RPMI7951 (cell line): ENCODE results near the gene THEMIS. TPM values are rescaled to one million over a fixed set of nuclear protein-coding genes. Genes with fewer than 3 reads are reported as not detected.
"Not testable (repeated sequence)": the region's sequence is repeated elsewhere in the genome, so short reads cannot be mapped to it uniquely, and the experiment has no call there.

ENCODE experiments used
- DNase-seq: peaks from one replicate; pipeline ENCODE4 v3.0.0-alpha.2; 2012; ENCODE audit warnings: low read depth
- total RNA-seq: library from RNA; depleted of rRNA; stranded (reverse); fragments of >200 nt; shearing (Covaris generic); gene quantifications from 2 replicates; pipeline ENCODE4 v1.2.3, GENCODE V29; 2014

THEMIS gene
- total RNA-seq, 1 experiment from 2014 or later = not detected

- no peak for DNase-seq
These were observed 13.4 kb upstream of the THEMIS start for GRCh38 chr6:127914240-127914639.

GRCh38 chr6:127912914-127913313 is 12.1 kb upstream of the THEMIS start:
- no peak for DNase-seq

- peak; percentile 8 for DNase-seq
These were observed 7.2 kb upstream of the THEMIS start for GRCh38 chr6:127907960-127908640.

GRCh38 chr6:127904160-127904559 is 3.3 kb upstream of the THEMIS start:
- no peak for DNase-seq

GRCh38 chr6:127902933-127903332 is 2.1 kb upstream of the THEMIS start:
- DNase-seq = no peak

GRCh38 chr6:127897484-127897883 is 3.4 kb downstream of the THEMIS start:
- DNase-seq = no peak

- no peak for DNase-seq
These were observed 6.8 kb downstream of the THEMIS start for GRCh38 chr6:127894051-127894450.

- DNase-seq = no peak
These were observed 7.3 kb downstream of the THEMIS start for GRCh38 chr6:127893541-127893940.

- no peak for DNase-seq
These were observed 9.0 kb downstream of the THEMIS start for GRCh38 chr6:127891731-127892326.

GRCh38 chr6:127886603-127887002 is 14.3 kb downstream of the THEMIS start:
- no peak for DNase-seq

GRCh38 chr6:127884134-127884533 is 16.7 kb downstream of the THEMIS start:
- DNase-seq = no peak

GRCh38 chr6:127881949-127882348 is 18.9 kb downstream of the THEMIS start:
- DNase-seq = not testable (repeated sequence)

GRCh38 chr6:127880429-127880828 is 20.4 kb downstream of the THEMIS start:
- no peak for DNase-seq

- peak; percentile 41 for DNase-seq
These were observed 21.2 kb downstream of the THEMIS start for GRCh38 chr6:127879685-127880084.

- DNase-seq = no peak
These were observed 22.7 kb downstream of the THEMIS start for GRCh38 chr6:127878115-127878514.

- DNase-seq = no peak
These were observed 23.6 kb downstream of the THEMIS start for GRCh38 chr6:127877231-127877630.

- no peak for DNase-seq
These were observed 31.0 kb downstream of the THEMIS start for GRCh38 chr6:127869772-127870404.

- no peak for DNase-seq
These were observed 31.7 kb downstream of the THEMIS start for GRCh38 chr6:127869183-127869582.

GRCh38 chr6:127868338-127868737 is 32.5 kb downstream of the THEMIS start:
- peak; percentile 50 for DNase-seq

GRCh38 chr6:127866766-127867165 is 34.1 kb downstream of the THEMIS start:
- no peak for DNase-seq

- DNase-seq = no peak
These were observed 35.8 kb downstream of the THEMIS start for GRCh38 chr6:127865108-127865507.

GRCh38 chr6:127864701-127865100 is 36.2 kb downstream of the THEMIS start:
- no peak for DNase-seq

GRCh38 chr6:127860723-127861122 is 40.1 kb downstream of the THEMIS start:
- DNase-seq = no peak
